Kidney (tissue), 14 donors: ENCODE data around the gene ACTN4. TPM values are rescaled to one million over a fixed set of nuclear protein-coding genes. Genes with fewer than 3 reads are reported as not detected.

Experiments
- DNase-seq, 5 donors: peaks; one replicate each; pipeline ENCODE4 v3.0.0-alpha.2; 2013 to 2020
- FAIRE-seq: peaks from 2 replicates; lab custom pipeline; 2012; peaks lifted over from hg19 to GRCh38; lab: Jason Lieb, UNC
- H3K27ac ChIP-seq, 2 donors: one replicate each; pipeline ENCODE4 v1.7.0; 2013; ENCODE audit warnings: low read depth in 2 of 2, low read length in 2 of 2, inconsistent platforms in 1 of 2
- H3K27me3 ChIP-seq: one replicate; pipeline ENCODE4 v1.7.1; 2013; ENCODE audit warnings: low read length, inconsistent platforms; ENCODE audit not compliant: control insufficient read depth, insufficient read depth
- H3K36me3 ChIP-seq, 3 donors: one replicate each; pipeline versions ENCODE4 v1.7.0 to v1.7.1; 2013; ENCODE audit warnings: low read length in 3 of 3, control low read depth in 1 of 3, inconsistent platforms in 1 of 3; ENCODE audit not compliant: insufficient read depth in 3 of 3, control insufficient read depth in 2 of 3
- H3K4me1 ChIP-seq, 3 donors: one replicate each; pipeline versions ENCODE4 v1.7.0 to v1.7.1; 2013; ENCODE audit warnings: low read length in 3 of 3, inconsistent platforms in 1 of 3, low read depth in 1 of 3; ENCODE audit not compliant: control insufficient read depth in 2 of 3, insufficient read depth in 2 of 3
- H3K4me3 ChIP-seq, 3 donors: one replicate each; pipeline versions ENCODE4 v1.7.0 to v1.8.1; 2013; ENCODE audit warnings: low read length in 3 of 3, control low read depth in 1 of 3, inconsistent platforms in 1 of 3
- H3K9ac ChIP-seq, 3 donors: one replicate each; pipeline versions ENCODE4 v1.7.0 to v1.7.1; 2013; ENCODE audit warnings: low read length in 3 of 3, control low read depth in 1 of 3, inconsistent platforms in 1 of 3
- H3K9me3 ChIP-seq, 3 donors: one replicate each; pipeline versions ENCODE4 v1.7.0 to v1.7.1; 2013; ENCODE audit warnings: low read length in 3 of 3, control low read depth in 1 of 3, inconsistent platforms in 1 of 3; ENCODE audit not compliant: control insufficient read depth in 2 of 3, insufficient read depth in 1 of 3
- intact Hi-C: fragments of 100-400 bp; cut with DNase I; formaldehyde crosslinking; loops from one replicate; pipeline ENCODE4 v1.11.1; 2022
- polyA plus RNA-seq: library from polyadenylated mRNA; stranded (reverse); fragments of 350-450 nt; fragmentation: Illumina TruSeq; extraction: RNeasy Lipid Tissue Mini Kit (QIAGEN cat#74804); gene quantifications from one replicate; pipeline ENCODE4 v1.2.3, GENCODE V29; 2014; ENCODE audit warnings: low read depth, low replicate concordance; ENCODE audit not compliant: insufficient read depth
- total RNA-seq: library from RNA; stranded (reverse); fragmentation: NEBNext Ultra II Directional; extraction: Animal tissue kit (Norgen Biotek cat#: 25700); gene quantifications from one replicate; pipeline ENCODE4 v1.2.1, GENCODE V29; 2021
- TF ChIP-seq, protein P1 (sequence below): IDR thresholded peaks from 3 replicates; pipeline ENCODE4 v1.5.1; 2012; ENCODE audit warnings: mild to moderate bottlenecking, moderate library complexity, borderline replicate concordance; ENCODE audit not compliant: insufficient read depth; ENCODE audit errors: extremely low read depth
- donor health status: control.
- donor health status: control.
- donor health status: control.
- donor health status: control.
- donor health status: control.
- donor health status: DM: yes; HTN: yes; CAD: no.
- donor health status: Normal renal cell carcinoma (clear cell type).

ACTN4 gene
- total and polyA plus RNA-seq, 2 donors from 2014 or later = 231 to 606 TPM

DNA sequence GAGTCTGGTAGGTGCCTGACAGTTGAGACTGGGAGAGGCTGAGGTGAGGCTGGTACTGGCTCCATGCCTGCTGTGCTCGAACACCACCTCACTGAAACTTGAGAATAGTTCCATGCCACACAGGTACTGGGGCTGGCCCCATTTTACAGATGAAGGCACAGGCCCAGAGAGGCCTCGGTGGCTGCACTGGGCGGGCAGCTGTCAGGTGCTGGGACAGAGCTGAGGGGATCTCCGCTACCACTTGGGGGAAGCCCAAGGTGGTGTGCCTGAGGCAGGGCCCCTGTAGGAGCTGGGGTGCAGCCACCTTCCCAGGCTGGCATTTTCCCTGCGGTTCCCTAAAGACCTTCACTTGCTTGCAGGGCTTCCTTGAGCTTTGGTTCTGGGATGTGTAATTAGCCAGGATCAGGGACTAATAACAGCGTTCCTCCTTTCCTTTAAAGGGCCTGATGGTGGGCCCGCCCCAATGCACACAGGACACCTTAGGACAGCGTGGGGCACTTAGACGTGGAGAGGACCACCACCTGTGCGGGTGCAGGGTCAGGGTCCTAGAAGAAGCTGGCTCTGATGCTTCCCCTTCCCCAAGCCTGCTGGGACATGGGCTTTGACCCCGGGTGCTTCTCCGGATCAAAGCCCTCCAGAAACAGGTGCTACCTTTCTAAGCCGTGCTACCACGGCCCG lies 73.2 kb downstream of the ACTN4 start:
- intact Hi-C loops = no loop called here
- Histone ChIP-seq H3K27ac (peak overlapping the region; percentile 67 to 83), H3K36me3 (peaks cover 0 to 79% (median 48%) of the 10 kb centered on the region in 3 donors), H3K9ac (peak overlapping the region in 1 of 3 donors; percentile 34), H3K4me3 (no peak overlapping the region), H3K4me1 (peaks cover 0 to 31% (median 0%) of the 10 kb centered on the region in 3 donors), H3K9me3 (no peaks in the 10 kb centered on the region), H3K27me3 (no peaks in the 10 kb centered on the region)
- TF ChIP-seq, protein P1, sequence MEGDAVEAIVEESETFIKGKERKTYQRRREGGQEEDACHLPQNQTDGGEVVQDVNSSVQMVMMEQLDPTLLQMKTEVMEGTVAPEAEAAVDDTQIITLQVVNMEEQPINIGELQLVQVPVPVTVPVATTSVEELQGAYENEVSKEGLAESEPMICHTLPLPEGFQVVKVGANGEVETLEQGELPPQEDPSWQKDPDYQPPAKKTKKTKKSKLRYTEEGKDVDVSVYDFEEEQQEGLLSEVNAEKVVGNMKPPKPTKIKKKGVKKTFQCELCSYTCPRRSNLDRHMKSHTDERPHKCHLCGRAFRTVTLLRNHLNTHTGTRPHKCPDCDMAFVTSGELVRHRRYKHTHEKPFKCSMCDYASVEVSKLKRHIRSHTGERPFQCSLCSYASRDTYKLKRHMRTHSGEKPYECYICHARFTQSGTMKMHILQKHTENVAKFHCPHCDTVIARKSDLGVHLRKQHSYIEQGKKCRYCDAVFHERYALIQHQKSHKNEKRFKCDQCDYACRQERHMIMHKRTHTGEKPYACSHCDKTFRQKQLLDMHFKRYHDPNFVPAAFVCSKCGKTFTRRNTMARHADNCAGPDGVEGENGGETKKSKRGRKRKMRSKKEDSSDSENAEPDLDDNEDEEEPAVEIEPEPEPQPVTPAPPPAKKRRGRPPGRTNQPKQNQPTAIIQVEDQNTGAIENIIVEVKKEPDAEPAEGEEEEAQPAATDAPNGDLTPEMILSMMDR = no peak
- FAIRE-seq = no peak
- DNase-seq = no peak

DNA sequence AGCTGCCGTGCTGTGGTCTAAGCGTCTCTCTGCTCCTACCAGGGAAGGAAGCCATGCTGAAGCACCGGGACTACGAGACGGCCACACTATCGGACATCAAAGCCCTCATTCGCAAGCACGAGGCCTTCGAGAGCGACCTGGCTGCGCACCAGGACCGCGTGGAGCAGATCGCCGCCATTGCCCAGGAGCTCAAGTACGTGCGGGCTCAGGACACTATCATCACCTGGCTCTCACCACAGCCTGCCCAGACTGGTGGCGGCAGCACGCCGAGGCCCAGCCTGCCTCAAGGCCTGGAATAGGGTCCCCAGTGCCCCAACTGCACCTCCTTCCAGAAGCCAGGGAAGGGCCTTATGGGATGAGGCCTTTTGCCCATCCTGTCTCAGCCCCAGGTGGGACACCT lies 74.0 kb downstream of the ACTN4 start:
- intact Hi-C loops = no loop called here
- Histone ChIP-seq H3K4me3 (no peak overlapping the region), H3K9ac (no peak overlapping the region), H3K27ac (peak overlapping the region; percentile 32 to 55), H3K36me3 (peaks cover 0 to 79% (median 46%) of the 10 kb centered on the region in 3 donors), H3K27me3 (no peaks in the 10 kb centered on the region), H3K4me1 (peaks cover 0 to 32% (median 0%) of the 10 kb centered on the region in 3 donors), H3K9me3 (no peaks in the 10 kb centered on the region)
- TF ChIP-seq, protein P1 = no peak
- FAIRE-seq (no peak), DNase-seq (no peak)

DNA sequence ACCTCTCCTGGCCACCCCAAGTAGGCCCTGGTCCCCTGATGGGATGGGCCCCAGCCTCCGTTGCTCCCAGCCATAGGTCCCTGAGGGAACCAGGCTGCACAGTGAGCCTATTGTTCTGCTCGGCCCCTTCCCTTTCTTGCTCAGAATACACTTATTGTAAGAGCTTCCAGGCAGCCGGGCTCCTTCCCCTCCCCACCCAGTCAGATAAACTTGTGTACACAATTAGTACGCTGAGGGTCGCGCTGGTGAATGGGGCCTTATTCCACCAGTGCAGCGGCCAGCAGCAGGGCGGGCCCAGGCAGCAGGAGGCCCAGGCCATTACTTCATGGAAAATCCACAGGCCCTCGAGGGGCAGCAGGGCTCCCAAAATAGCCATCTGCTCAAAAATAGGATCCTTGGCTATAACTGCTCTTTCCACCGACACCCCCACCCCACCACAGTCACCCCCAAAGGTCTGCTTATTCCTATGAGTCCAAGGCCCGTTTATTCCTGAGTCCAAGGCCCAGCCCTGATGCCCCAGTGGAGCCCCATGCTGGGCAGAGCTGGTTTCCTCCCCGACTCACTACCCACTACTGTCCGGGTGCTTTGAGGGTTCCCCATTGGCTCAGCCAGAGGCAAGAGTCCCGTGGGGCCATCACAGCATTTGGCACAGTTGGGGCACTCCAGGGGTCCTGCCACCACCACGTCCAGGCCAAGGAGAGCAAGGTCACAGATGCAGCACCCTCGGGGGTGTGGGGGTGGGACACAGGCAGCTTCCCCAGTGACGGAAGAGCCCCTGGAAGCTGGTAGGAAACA lies 74.7 kb downstream of the ACTN4 start:
- H3K9me3 ChIP-seq = no peaks in the 10 kb centered on the region
- peaks cover 0 to 79% (median 48%) of the 10 kb centered on the region in 3 donors for H3K36me3 ChIP-seq
- FAIRE-seq (no peak), DNase-seq (no peak)
- no peaks in the 10 kb centered on the region for H3K27me3 ChIP-seq
- intact Hi-C loops = no loop called here
- TF ChIP-seq, protein P1 = no peak
- peaks cover 0 to 37% (median 0%) of the 10 kb centered on the region in 3 donors for H3K4me1 ChIP-seq
- H3K27ac ChIP-seq = peak overlapping the region; percentile 55 to 78
- no peak overlapping the region for H3K4me3 ChIP-seq
- peak overlapping the region in 1 of 3 donors; percentile 41 for H3K9ac ChIP-seq
